ENCODE measurements around the gene MNX1. TPM values are rescaled to one million over a fixed set of nuclear protein-coding genes. Genes with fewer than 3 reads are reported as not detected.

MNX1 gene
- total RNA-seq, 4 donors from 2014 or later = not detected

DNA sequence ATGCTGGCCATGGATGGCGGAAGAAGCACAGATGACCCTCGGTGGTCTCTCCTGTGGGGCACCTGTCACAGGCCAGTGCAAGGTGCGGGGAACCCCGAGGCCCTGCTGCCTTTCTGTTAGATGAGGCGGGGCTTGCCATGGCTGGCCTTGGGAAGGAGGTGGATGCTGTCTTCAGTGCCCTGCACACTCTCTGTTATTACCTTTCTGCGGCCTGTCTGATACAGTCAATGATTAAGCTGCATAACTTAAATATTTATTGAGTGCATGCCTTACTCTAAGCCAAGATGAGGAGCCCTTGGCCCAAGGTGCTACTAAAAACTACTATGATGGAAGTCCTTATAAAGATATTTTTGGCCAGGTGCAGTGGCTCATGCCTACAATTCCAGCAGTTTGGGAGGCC is 36.7 kb upstream of the MNX1 start:
- no peaks in the 10 kb centered on the region for H3K36me3 ChIP-seq
- no peaks in the 10 kb centered on the region for H3K27me3 ChIP-seq
- no peak overlapping the region for H3K4me3 ChIP-seq
- WGBS, 2 donors = 83 to 92% methylated on average over 6 of the region's 6 CpGs
- no peak overlapping the region for H3K27ac ChIP-seq
- DNase-seq (ENCODE audit: low spot score in 2 of 2) = no peak
- TF ChIP-seq EP300 (IDR thresholded peaks at IDR 0.05) (no peak), POLR2A (IDR thresholded peaks at IDR 0.05) (no peak)
- TF ChIP-seq, protein P1, sequence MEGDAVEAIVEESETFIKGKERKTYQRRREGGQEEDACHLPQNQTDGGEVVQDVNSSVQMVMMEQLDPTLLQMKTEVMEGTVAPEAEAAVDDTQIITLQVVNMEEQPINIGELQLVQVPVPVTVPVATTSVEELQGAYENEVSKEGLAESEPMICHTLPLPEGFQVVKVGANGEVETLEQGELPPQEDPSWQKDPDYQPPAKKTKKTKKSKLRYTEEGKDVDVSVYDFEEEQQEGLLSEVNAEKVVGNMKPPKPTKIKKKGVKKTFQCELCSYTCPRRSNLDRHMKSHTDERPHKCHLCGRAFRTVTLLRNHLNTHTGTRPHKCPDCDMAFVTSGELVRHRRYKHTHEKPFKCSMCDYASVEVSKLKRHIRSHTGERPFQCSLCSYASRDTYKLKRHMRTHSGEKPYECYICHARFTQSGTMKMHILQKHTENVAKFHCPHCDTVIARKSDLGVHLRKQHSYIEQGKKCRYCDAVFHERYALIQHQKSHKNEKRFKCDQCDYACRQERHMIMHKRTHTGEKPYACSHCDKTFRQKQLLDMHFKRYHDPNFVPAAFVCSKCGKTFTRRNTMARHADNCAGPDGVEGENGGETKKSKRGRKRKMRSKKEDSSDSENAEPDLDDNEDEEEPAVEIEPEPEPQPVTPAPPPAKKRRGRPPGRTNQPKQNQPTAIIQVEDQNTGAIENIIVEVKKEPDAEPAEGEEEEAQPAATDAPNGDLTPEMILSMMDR (IDR thresholded peaks at IDR 0.05) = no peak
- H3K9me3 ChIP-seq = no peaks in the 10 kb centered on the region
- H3K4me1 ChIP-seq = no peaks in the 10 kb centered on the region

DNA sequence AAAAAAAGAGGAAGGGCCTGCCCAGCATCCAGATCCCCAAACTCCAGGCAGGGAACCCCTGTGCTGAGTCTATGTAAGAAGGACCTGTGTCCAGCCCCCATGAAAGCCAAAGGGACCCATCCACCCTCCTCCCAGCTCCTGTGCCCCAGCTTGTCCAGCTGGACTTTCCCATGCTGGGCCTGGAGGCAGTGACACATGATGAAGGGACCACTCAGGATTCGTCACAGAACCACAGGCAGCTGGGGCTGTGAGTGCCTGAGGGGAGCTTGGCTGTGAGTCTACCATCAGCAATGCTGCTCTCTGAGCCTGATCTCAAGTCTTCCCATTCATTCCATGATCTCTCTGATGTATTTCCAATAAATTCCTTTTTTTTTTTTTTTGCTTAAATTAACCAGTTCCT is 36.2 kb upstream of the MNX1 start:
- no peak for DNase-seq (ENCODE audit: low spot score in 2 of 2)
- H3K27me3 ChIP-seq = no peaks in the 10 kb centered on the region
- H3K4me1 ChIP-seq = no peaks in the 10 kb centered on the region
- H3K4me3 ChIP-seq = no peak overlapping the region
- no peaks in the 10 kb centered on the region for H3K36me3 ChIP-seq
- no peaks in the 10 kb centered on the region for H3K9me3 ChIP-seq
- 70 to 75% methylated on average over 1 of the region's 1 CpG for WGBS, 2 donors
- TF ChIP-seq EP300 (IDR thresholded peaks at IDR 0.05) (no peak), POLR2A (IDR thresholded peaks at IDR 0.05) (no peak)
- TF ChIP-seq, protein P1 (IDR thresholded peaks at IDR 0.05) = no peak
- no peak overlapping the region for H3K27ac ChIP-seq

DNA sequence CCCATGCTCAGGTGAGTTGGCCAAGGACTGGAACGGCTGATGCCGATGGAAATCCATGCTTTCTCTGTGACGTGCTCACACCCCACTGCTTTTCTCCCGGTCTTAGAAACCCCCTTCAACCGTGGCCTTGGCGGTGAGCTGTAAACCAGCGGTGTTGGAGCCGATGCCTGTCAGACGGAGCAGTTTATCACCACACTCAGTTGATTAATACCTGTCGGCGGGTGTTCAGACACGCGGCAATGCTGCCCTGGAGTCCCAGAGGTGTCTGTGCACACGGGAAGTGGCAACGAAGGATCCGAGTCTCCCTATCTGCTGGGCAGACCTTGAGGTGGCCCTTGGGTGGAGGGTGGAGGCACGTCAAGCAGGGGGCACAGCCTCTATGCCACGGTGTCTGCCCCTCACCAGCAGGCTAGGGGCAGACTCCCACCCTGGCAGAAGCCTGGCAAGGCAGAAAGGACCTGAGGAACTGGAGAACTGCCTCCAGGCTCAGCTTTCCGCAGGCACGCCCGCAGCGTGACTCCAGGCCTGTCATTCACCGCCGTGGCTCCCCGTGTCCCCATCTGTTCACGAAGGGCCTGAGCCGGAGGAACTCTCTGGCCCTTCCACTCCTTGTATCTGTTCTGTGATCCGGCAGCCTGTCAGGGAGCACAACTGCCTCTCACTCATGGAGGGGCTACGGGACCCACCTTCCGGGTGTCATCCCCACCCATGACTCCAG is 34.6 kb upstream of the MNX1 start:
- Histone ChIP-seq H3K9me3 (no peaks in the 10 kb centered on the region), H3K36me3 (no peaks in the 10 kb centered on the region), H3K27ac (no peak overlapping the region), H3K4me1 (no peaks in the 10 kb centered on the region), H3K27me3 (no peaks in the 10 kb centered on the region), H3K4me3 (no peak overlapping the region)
- TF ChIP-seq EP300 (IDR thresholded peaks at IDR 0.05) (no peak), POLR2A (IDR thresholded peaks at IDR 0.05) (no peak)
- TF ChIP-seq, protein P1 (IDR thresholded peaks at IDR 0.05) = no peak
- no peak for DNase-seq (ENCODE audit: low spot score in 2 of 2)
- 64 to 80% methylated on average over 26 to 29 of the region's 30 CpGs for WGBS, 2 donors

DNA sequence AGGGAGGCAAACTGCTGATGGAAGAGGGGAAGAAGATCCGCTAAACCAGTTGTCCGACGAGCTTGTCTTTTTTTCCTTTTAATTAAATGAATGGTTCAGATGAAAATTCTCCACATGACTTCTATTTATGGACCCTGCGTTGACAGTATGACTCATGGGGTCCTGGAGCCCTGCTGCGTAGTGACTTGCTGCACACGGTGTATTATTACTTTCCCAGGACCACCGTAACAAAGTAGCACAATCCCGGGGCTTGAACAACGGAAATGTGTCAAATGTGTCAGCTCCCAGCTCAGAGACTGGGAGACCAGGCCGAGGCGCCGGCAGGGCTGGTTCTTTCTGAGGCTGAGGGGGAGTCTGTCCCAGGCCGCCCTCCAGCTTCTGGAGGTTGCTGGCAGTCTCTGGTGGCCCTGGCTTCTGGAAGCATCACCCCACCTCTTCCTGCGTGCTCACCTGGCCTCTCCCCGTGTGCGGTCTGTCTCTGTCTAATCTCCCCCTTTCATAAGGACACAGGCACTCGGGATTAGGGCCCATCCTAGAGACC is 33.8 kb upstream of the MNX1 start:
- no peak overlapping the region for H3K27ac ChIP-seq
- no peaks in the 10 kb centered on the region for H3K27me3 ChIP-seq
- 73 to 74% methylated on average over 17 of the region's 17 CpGs for WGBS, 2 donors
- no peaks in the 10 kb centered on the region for H3K36me3 ChIP-seq
- H3K9me3 ChIP-seq = no peaks in the 10 kb centered on the region
- H3K4me3 ChIP-seq = no peak overlapping the region
- H3K4me1 ChIP-seq = no peaks in the 10 kb centered on the region
- no peak for TF ChIP-seq POLR2A (IDR thresholded peaks at IDR 0.05)
- TF ChIP-seq, protein P1 (IDR thresholded peaks at IDR 0.05) = no peak
- DNase-seq (ENCODE audit: low spot score in 2 of 2) = no peak

DNA sequence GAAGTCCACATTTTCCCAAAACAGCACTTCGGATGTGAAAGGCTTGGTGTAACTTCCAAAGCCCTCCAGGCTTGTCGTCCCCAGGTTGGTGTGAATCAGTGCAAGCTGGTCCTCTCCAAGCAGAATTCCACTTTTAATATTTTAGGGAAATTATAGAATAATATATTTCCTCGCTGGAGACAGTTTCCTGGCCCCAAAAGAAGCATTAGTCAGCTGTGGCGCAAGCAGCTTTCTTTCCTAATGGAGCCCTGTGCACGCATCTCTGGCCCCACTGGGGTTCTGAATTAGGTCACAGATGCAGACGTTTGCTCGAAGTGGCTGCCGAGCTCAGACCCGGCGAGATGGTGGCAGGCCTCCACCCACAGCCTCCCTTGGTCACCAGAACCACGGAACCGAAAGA is 33.3 kb upstream of the MNX1 start:
- H3K27ac ChIP-seq = no peak overlapping the region
- no peaks in the 10 kb centered on the region for H3K9me3 ChIP-seq
- H3K36me3 ChIP-seq = no peaks in the 10 kb centered on the region
- 66 to 68% methylated on average over 12 of the region's 12 CpGs for WGBS, 2 donors
- TF ChIP-seq EP300 (IDR thresholded peaks at IDR 0.05) (no peak), POLR2A (IDR thresholded peaks at IDR 0.05) (no peak)
- TF ChIP-seq, protein P1 (IDR thresholded peaks at IDR 0.05) = no peak
- no peak overlapping the region for H3K4me3 ChIP-seq
- no peaks in the 10 kb centered on the region for H3K4me1 ChIP-seq
- no peak for DNase-seq (ENCODE audit: low spot score in 2 of 2)
- H3K27me3 ChIP-seq = no peaks in the 10 kb centered on the region

Data from tibial nerve (tissue), 4 donors.